CD14-positive monocyte (primary cell): Measurements from ENCODE around the gene LRRFIP1. TPM values are rescaled to one million over a fixed set of nuclear protein-coding genes. Genes with fewer than 3 reads are reported as not detected.
"Not testable (repeated sequence)": the region's sequence is repeated elsewhere in the genome, so short reads cannot be mapped to it uniquely, and the experiment has no call there.

Source experiments
- DNase-seq, 3 donors: peaks; one replicate each; pipeline ENCODE4 v3.0.0-alpha.2; 2011 to 2022
- H2AFZ ChIP-seq: 2 replicates; pipeline ENCODE4 v1.6.0; 2012; ENCODE audit warnings: mild to moderate bottlenecking, low read depth, low read length, inconsistent platforms; ENCODE audit not compliant: insufficient read depth, poor library complexity, severe bottlenecking
- H3K27ac ChIP-seq, 2 donors: 1 replicate in 1 of 2; 2 replicates in 1 of 2; pipeline ENCODE4 v1.5.1; 2012 to 2013; ENCODE audit warnings: low read length in 2 of 2, control low read depth in 1 of 2, inconsistent platforms in 1 of 2, low read depth in 1 of 2, mild to moderate bottlenecking in 1 of 2
- H3K27me3 ChIP-seq, 2 donors: one replicate each; pipeline versions ENCODE4 v1.6.0 to v1.6.1; 2011 to 2013; ENCODE audit warnings: low read length in 2 of 2; ENCODE audit not compliant: control insufficient read depth in 2 of 2, insufficient read depth in 2 of 2
- H3K36me3 ChIP-seq, 2 donors: replicated peaks in 1 of 2; 1 replicate in 1 of 2; 2 replicates in 1 of 2; pipeline versions ENCODE4 v1.5.1 to v1.6.1; 2012 to 2013; ENCODE audit warnings: low read length in 2 of 2, control low read depth in 1 of 2, inconsistent platforms in 1 of 2, mild to moderate bottlenecking in 1 of 2; ENCODE audit not compliant: insufficient read depth in 2 of 2, control insufficient read depth in 1 of 2
- H3K4me1 ChIP-seq, 2 donors: 1 replicate in 1 of 2; 2 replicates in 1 of 2; pipeline versions ENCODE4 v1.5.1 to v1.6.1; 2012 to 2013; ENCODE audit warnings: low read length in 2 of 2, control low read depth in 1 of 2, inconsistent platforms in 1 of 2, mild to moderate bottlenecking in 1 of 2, moderate library complexity in 1 of 2; ENCODE audit not compliant: insufficient read depth in 2 of 2, control insufficient read depth in 1 of 2
- H3K4me2 ChIP-seq: replicated peaks from 2 replicates; pipeline ENCODE3; 2012; ENCODE audit warnings: low read length, moderate library complexity, mild to moderate bottlenecking; ENCODE audit not compliant: poor library complexity, severe bottlenecking; ENCODE audit errors: extremely low read depth
- H3K4me3 ChIP-seq, 3 experiments: fragments of 200-600 bp in 1 of 3; sonication (generic) in 1 of 3; replicated peaks in 1 of 3; 1 replicate in 2 of 3; 2 replicates in 1 of 3; pipeline ENCODE4 v1.5.1; 2011 to 2013; ENCODE audit warnings: low read length in 3 of 3, mild to moderate bottlenecking in 3 of 3, control low read depth in 2 of 3, low read depth in 2 of 3, inconsistent platforms in 1 of 3, moderate library complexity in 1 of 3
- H3K79me2 ChIP-seq: 2 replicates; pipeline ENCODE4 v1.6.0; 2012; ENCODE audit warnings: mild to moderate bottlenecking, control low read depth, inconsistent platforms, low read length, moderate library complexity; ENCODE audit not compliant: insufficient read depth
- H3K9ac ChIP-seq: 2 replicates; pipeline ENCODE4 v1.6.0; 2017; ENCODE audit warnings: low read length, mild to moderate bottlenecking; ENCODE audit not compliant: insufficient read depth, poor library complexity, severe bottlenecking
- H3K9me3 ChIP-seq, 2 donors: replicated peaks in 1 of 2; 1 replicate in 1 of 2; 2 replicates in 1 of 2; pipeline versions ENCODE4 v1.5.1 to v1.6.1; 2012 to 2013; ENCODE audit warnings: low read length in 2 of 2, control low read depth in 1 of 2; ENCODE audit not compliant: control insufficient read depth in 1 of 2, insufficient read depth in 1 of 2
- H4K20me1 ChIP-seq: 2 replicates; pipeline ENCODE4 v1.6.0; 2012; ENCODE audit warnings: mild to moderate bottlenecking, low read length, control low read depth, moderate library complexity; ENCODE audit not compliant: insufficient read depth
- H3K27ac Mint-ChIP-seq, 7 donors: one replicate each; pipeline ENCODE4 v1.8.0; 2020; ENCODE audit warnings: mild to moderate bottlenecking in 7 of 7, mixed read lengths in 7 of 7, moderate library complexity in 6 of 7, inconsistent platforms in 2 of 7
- H3K27me3 Mint-ChIP-seq, 3 donors: one replicate each; pipeline ENCODE4 v1.8.0; 2021 to 2022; ENCODE audit warnings: low read depth in 3 of 3, mild to moderate bottlenecking in 3 of 3, mixed read lengths in 3 of 3, moderate library complexity in 3 of 3, inconsistent platforms in 1 of 3
- H3K36me3 Mint-ChIP-seq, 2 donors: one replicate each; pipeline ENCODE4 v1.8.0; 2020; ENCODE audit warnings: mixed read lengths in 2 of 2, inconsistent platforms in 1 of 2, mild to moderate bottlenecking in 1 of 2
- H3K4me1 Mint-ChIP-seq: one replicate; pipeline ENCODE4 v1.8.0; 2020; ENCODE audit warnings: mild to moderate bottlenecking, mixed read lengths
- H3K4me3 Mint-ChIP-seq, 2 donors: one replicate each; pipeline ENCODE4 v1.8.0; 2020; ENCODE audit warnings: mild to moderate bottlenecking in 2 of 2, mixed read lengths in 2 of 2, moderate library complexity in 1 of 2
- H3K9me3 Mint-ChIP-seq, 7 donors: one replicate each; pipeline ENCODE4 v1.8.0; 2020 to 2022; ENCODE audit warnings: mixed read lengths in 7 of 7, mild to moderate bottlenecking in 6 of 7, moderate library complexity in 6 of 7, inconsistent platforms in 2 of 7
- CTCF ChIP-seq: fragments of 200-600 bp; IDR thresholded peaks from one replicate; pipeline ENCODE4 v1.8.0; 2022; ENCODE audit warnings: antibody characterized with exemption, mild to moderate bottlenecking
- WGBS: methylation state at CpG from one replicate; pipeline ENCODE4 v1.1.5; 2013; ENCODE audit warnings: missing lambda C conversion rate; ENCODE audit not compliant: insufficient coverage; 5-methylcytosine and 5-hydroxymethylcytosine counted together
- intact Hi-C, 2 donors: fragments of 100-400 bp; cut with micrococcal nuclease; formaldehyde crosslinking; loops; one replicate each; pipeline versions ENCODE4 v1.15.0 to v1.15.1; 2023
- polyA plus RNA-seq, 3 donors: library from polyadenylated mRNA; depleted of rRNA in 1 of 3; unstranded in 2 of 3; stranded (reverse) in 1 of 3; fragments of 300-500 nt in 2 of 3; fragments of >200 nt in 1 of 3; fragmentation: Illumina TruSeq in 2 of 3; gene quantifications; 1 replicate in 2 of 3; 2 replicates in 1 of 3; pipeline ENCODE4 v1.2.3, GENCODE V29; 2012 to 2021

Gene LRRFIP1
- polyA plus RNA-seq, 3 donors, result 67.3 to 148 (median 98.3) TPM

- H3K27me3 Mint-ChIP-seq, result peaks cover 0 to 3% (median 0%) of the 10 kb centered on the region in 3 donors
- Histone ChIP-seq H3K4me3 (no peak overlapping the region), H3K27me3 (no peaks in the 10 kb centered on the region), H2AFZ (peak overlapping the region; percentile 1), H3K36me3 (no peaks in the 10 kb centered on the region), H3K4me1 (peaks cover 51 to 55% of the 10 kb centered on the region in 2 donors), H3K27ac (peak overlapping the region; percentile 93 to 100), H3K9me3 (no peaks in the 10 kb centered on the region), H3K9ac (peak overlapping the region; percentile 96), H4K20me1 (no peaks in the 10 kb centered on the region), H3K79me2 (peaks cover 30% of the 10 kb centered on the region), H3K4me2 (peak overlapping the region; percentile 15)
- intact Hi-C loops, result loop anchor here in 1 of 2 donors (1.0 kb wide), 1 partner anchor 9 kb away; no protein-coding TSS in a partner anchor
- peak overlapping the region; percentile 97 to 100 (median 100) for H3K27ac Mint-ChIP-seq
- peaks cover 65% of the 10 kb centered on the region for H3K4me1 Mint-ChIP-seq
- H3K4me3 Mint-ChIP-seq, result peak overlapping the region in 1 of 2 donors; percentile 48
- DNase-seq, result peak; percentile 93 to 96 (median 95)
- peaks cover 9 to 28% of the 10 kb centered on the region in 2 donors for H3K36me3 Mint-ChIP-seq
- 42% methylated on average over 10 of the region's 11 CpGs for WGBS
- peaks cover 0 to 2% (median 0%) of the 10 kb centered on the region in 7 donors for H3K9me3 Mint-ChIP-seq
- TF ChIP-seq CTCF, result peak; percentile 55
These were observed 59.3 kb downstream of the LRRFIP1 start for GRCh38 chr2:237686659-237687136.

GRCh38 chr2:237688081-237688480 is 60.7 kb downstream of the LRRFIP1 start:
- Mint-ChIP-seq H3K36me3 (peaks cover 11 to 26% of the 10 kb centered on the region in 2 donors), H3K4me1 (peaks cover 60% of the 10 kb centered on the region), H3K27me3 (peaks cover 0 to 3% (median 0%) of the 10 kb centered on the region in 3 donors), H3K9me3 (peaks cover 0 to 2% (median 0%) of the 10 kb centered on the region in 7 donors), H3K4me3 (peak overlapping the region; percentile 59 to 80), H3K27ac (peak overlapping the region; percentile 97 to 100 (median 100))
- no peak overlapping the region for H3K4me3 ChIP-seq
- no peaks in the 10 kb centered on the region for H3K36me3 ChIP-seq
- TF ChIP-seq CTCF, result no peak
- peak in 2 of 3 donors; percentile 54 to 59 for DNase-seq
- intact Hi-C loops, result no loop called here
- H3K27ac ChIP-seq, result peak overlapping the region; percentile 93 to 100
- H4K20me1 ChIP-seq, result peaks cover 10% of the 10 kb centered on the region
- peaks cover 51 to 55% of the 10 kb centered on the region in 2 donors for H3K4me1 ChIP-seq
- peaks cover 40% of the 10 kb centered on the region for H3K79me2 ChIP-seq
- H3K4me2 ChIP-seq, result peak overlapping the region; percentile 87
- no peaks in the 10 kb centered on the region for H3K27me3 ChIP-seq
- H2AFZ ChIP-seq, result no peak overlapping the region
- H3K9ac ChIP-seq, result peak overlapping the region; percentile 96
- 100% methylated on average over 1 of the region's 1 CpG for WGBS
- H3K9me3 ChIP-seq, result no peaks in the 10 kb centered on the region

DNA sequence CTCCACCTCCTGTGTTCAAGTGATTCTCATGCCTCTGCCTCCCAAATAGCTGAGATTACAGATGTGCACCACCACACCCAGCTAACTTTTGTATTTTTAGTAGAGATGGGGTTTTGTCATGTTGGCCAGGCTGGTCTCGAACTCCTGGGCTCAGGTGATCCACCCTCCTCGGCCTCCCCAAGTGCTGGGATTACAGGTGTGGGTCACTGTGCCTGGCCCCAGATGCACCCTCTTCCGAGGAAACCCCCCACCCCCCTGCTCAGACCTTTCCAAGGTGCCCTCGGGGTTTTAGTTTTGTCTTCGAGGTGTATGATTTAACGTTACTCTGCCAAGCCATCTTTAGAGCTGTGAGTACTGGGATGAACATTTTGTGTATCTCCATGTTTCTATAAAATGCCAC is 61.2 kb downstream of the LRRFIP1 start:
- H3K9me3 ChIP-seq, H3K27me3 ChIP-seq, H2AFZ ChIP-seq, DNase-seq, intact Hi-C loops, H3K27me3 Mint-ChIP-seq, H3K9me3 Mint-ChIP-seq, H3K36me3 ChIP-seq: not testable (repeated sequence)
- peak overlapping the region; percentile 96 for H3K9ac ChIP-seq
- H3K27ac Mint-ChIP-seq, result peak overlapping the region; percentile 97 to 100 (median 100)
- peak overlapping the region in 1 of 2 donors; percentile 31 for H3K4me3 Mint-ChIP-seq
- peak overlapping the region; percentile 93 to 100 for H3K27ac ChIP-seq
- H3K4me1 Mint-ChIP-seq, result peaks cover 58% of the 10 kb centered on the region
- peaks cover 14% of the 10 kb centered on the region for H4K20me1 ChIP-seq
- H3K79me2 ChIP-seq, result peaks cover 45% of the 10 kb centered on the region
- peak overlapping the region in 1 of 3 experiments; percentile 84 for H3K4me3 ChIP-seq
- H3K36me3 Mint-ChIP-seq, result peaks cover 12 to 30% of the 10 kb centered on the region in 2 donors
- peaks cover 51 to 57% of the 10 kb centered on the region in 2 donors for H3K4me1 ChIP-seq
- no CpG with 5 or more reads among the region's 6 CpGs for WGBS
- peak overlapping the region; percentile 87 for H3K4me2 ChIP-seq
